ENCODE measurements around the gene SDK1.

SDK1 gene

GRCh38 chr7:4045450-4045849, 744.4 kb downstream of the SDK1 start:
- Mint-ChIP-seq H3K36me3 (no peaks in the 10 kb centered on the region), H3K4me3 (no peak overlapping the region), H3K4me1 (no peaks in the 10 kb centered on the region), H3K27ac (no peak overlapping the region), H3K9me3 (no peaks in the 10 kb centered on the region)
- ATAC-seq (no peak), DNase-seq (ENCODE audit: low spot score in 2 of 2) (peak in 1 of 2 donors; percentile 13)

DNA sequence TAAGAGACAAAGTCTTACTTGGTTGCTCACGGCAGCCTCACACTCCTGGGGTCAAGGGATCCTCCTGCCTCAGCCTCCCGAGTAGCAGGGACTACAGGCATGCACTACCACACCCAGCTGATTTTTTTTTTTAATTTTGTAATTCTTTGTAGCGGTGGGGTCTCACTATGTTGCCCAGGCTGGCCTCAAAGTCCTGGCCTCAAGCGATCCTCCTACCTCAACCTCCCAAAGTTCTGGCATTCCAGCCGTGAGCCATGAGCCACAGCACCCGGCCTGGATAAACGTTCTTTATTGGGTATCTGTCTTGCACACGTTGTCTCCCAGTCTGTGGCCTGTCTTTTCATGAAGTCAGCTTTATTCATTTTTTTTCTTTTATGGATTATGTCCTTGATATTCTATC, 744.9 kb downstream of the SDK1 start:
- Mint-ChIP-seq H3K4me3 (no peak overlapping the region), H3K36me3 (no peaks in the 10 kb centered on the region), H3K9me3 (no peaks in the 10 kb centered on the region), H3K4me1 (no peaks in the 10 kb centered on the region), H3K27ac (no peak overlapping the region)
- ATAC-seq (no peak), DNase-seq (ENCODE audit: low spot score in 2 of 2) (no peak)

DNA sequence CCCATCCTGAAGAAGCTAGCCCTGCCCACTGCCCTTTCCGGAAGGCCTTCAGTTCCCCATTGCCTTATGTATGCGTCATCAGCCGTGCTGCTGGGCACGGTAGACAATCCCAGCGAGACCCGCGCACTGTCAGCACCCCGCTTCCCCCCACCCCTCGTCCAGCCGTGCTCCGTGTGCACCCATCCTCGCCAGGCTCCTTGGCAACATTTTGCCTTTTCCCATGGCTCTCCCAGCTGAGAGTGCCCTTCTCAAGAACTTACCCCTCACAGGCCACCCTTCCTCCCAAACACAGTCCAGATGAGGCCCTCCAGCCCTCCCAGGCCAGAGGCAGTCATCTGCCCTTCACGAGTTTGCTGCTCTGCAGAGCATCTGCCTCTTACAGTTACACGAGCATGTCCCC, 747.3 kb downstream of the SDK1 start:
- H3K4me3 Mint-ChIP-seq = no peak overlapping the region
- ATAC-seq (no peak), DNase-seq (ENCODE audit: low spot score in 2 of 2) (peak in 1 of 2 donors; percentile 28)
- no peak overlapping the region for H3K27ac Mint-ChIP-seq
- peaks cover 4% of the 10 kb centered on the region for H3K9me3 Mint-ChIP-seq
- H3K4me1 Mint-ChIP-seq = no peaks in the 10 kb centered on the region
- no peaks in the 10 kb centered on the region for H3K36me3 Mint-ChIP-seq

- no peak overlapping the region for H3K4me3 Mint-ChIP-seq
- H3K4me1 Mint-ChIP-seq = no peaks in the 10 kb centered on the region
Measured at GRCh38 chr7:4049202-4049601, 748.1 kb downstream of the SDK1 start.

DNA sequence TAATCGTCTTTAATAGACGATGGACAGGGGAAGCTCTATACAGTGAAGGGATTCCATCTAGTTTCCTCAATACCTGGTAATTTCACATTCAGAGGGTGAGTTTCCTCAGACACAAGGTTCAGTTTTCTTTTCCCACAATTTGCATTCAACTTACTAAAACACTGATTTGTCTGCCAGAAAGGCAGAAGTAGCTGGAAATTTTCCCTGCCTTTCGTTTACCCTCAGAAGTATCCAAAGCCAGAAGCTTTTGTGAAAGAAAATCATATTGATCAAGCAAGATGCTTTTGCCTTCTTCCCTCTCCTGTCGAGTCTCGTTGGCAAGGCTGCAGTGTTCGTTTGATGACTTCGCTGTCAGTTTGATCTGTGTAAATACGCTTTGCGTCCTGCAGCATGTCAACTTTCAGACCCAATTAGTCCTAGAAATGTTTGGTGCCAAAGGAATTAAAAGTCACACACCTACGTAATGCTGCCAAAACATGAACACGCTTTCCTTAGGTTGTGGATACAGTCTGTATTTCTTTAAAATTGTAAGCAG, 749.1 kb downstream of the SDK1 start:
- H3K4me3 Mint-ChIP-seq = no peak overlapping the region
- H3K36me3 Mint-ChIP-seq = no peaks in the 10 kb centered on the region
- DNase-seq (ENCODE audit: low spot score in 2 of 2) = no peak

More at GRCh38 chr7:4049202-4049601, 748.1 kb downstream of the SDK1 start:
- Mint-ChIP-seq H3K36me3 (no peaks in the 10 kb centered on the region), H3K9me3 (peaks cover 5% of the 10 kb centered on the region), H3K27ac (no peak overlapping the region)
- ATAC-seq (no peak), DNase-seq (ENCODE audit: low spot score in 2 of 2) (no peak)

GRCh38 chr7:4051696-4052095, 750.6 kb downstream of the SDK1 start:
- Mint-ChIP-seq H3K27ac (no peak overlapping the region), H3K4me1 (no peaks in the 10 kb centered on the region), H3K9me3 (peaks cover 8% of the 10 kb centered on the region), H3K4me3 (no peak overlapping the region), H3K36me3 (no peaks in the 10 kb centered on the region)
- ATAC-seq = no peak
- peak in 1 of 2 donors; percentile 13 for DNase-seq (ENCODE audit: low spot score in 2 of 2)

More for the DNA sequence above, 749.1 kb downstream of the SDK1 start:
- Mint-ChIP-seq H3K27ac (no peak overlapping the region), H3K9me3 (peaks cover 5% of the 10 kb centered on the region), H3K4me1 (no peaks in the 10 kb centered on the region)
- no peak for ATAC-seq

DNA sequence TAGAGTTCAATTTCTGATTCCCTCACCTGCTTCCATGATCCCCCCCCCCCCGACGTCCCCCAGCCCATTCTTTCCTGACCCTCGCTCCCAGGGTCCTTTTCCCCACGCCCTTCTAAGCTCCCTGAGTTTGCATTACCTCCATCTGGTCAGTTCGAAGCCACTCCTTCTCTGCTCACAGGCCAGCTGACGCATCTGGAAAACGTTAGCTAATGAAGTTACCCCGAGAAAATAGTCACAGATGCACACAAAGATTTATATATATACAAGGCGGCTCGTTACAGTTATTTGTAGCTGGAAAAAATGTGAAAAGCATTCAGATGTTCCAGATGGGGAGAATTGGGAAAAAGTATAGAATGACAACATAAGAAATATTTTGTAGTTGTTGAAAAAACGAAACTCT, 751.1 kb downstream of the SDK1 start:
- Mint-ChIP-seq H3K27ac (no peak overlapping the region), H3K4me3 (no peak overlapping the region), H3K9me3 (peaks cover 8% of the 10 kb centered on the region), H3K4me1 (no peaks in the 10 kb centered on the region), H3K36me3 (no peaks in the 10 kb centered on the region)
- ATAC-seq = no peak
- DNase-seq (ENCODE audit: low spot score in 2 of 2) = no peak

DNA sequence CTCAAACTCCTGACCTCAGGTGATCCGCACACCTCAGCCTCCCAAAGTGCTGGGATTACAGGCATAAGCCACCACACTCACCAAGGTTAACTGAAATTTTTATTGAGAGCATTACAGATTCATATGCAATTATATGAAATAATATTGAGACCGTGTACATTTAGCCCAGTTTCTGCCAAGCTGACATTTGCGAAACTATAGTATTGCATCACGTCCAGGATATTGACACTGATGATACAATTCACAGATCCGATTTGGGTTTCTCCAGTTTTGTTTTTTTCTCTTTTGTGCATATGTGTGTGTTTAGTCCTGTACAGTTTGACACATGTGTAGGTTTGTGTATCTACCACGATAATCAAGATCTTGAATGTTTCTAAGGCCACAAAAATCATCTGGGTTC, 753.1 kb downstream of the SDK1 start:
- H3K36me3 Mint-ChIP-seq = no peaks in the 10 kb centered on the region
- H3K9me3 Mint-ChIP-seq = peaks cover 10% of the 10 kb centered on the region
- no peak overlapping the region for H3K4me3 Mint-ChIP-seq
- DNase-seq (ENCODE audit: low spot score in 2 of 2) = no peak
- no peak overlapping the region for H3K27ac Mint-ChIP-seq
- no peaks in the 10 kb centered on the region for H3K4me1 Mint-ChIP-seq
- ATAC-seq = no peak

DNA sequence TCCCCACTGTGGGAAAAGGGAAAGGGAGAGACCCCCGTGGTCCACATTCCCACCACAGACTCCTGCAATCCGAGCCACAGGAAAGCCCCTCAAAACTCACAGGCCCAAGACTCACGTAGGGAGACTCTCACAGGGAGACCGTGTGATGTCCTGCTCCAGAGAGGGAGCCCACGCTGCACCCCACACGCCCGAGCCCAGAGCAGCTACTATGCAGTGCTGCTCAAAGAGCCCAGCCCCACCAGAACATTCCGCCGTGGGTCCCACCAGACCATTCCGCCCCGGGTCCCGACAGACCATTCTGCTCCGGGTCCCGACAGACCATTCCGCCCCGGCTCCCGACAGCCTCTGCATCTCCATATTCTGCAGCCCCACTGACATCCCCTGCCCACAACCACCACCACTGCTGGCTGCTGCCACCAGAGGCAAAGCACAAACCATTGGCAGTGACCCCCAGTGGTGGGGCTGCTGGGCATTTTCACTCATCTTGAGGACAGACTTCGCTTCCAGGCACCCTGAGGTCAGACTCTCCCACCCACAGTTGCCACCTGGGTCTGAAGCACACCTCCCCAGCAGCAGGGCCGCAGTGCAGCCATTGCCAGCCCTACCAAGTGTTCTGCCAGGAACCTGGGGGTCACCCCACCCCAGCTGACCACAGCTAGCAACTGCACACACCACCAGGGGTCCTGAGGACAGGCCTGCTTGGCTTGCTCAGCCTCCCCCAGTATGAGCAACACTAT, 755.7 kb downstream of the SDK1 start:
- Mint-ChIP-seq H3K36me3 (no peaks in the 10 kb centered on the region), H3K9me3 (peaks cover 13% of the 10 kb centered on the region), H3K4me1 (no peaks in the 10 kb centered on the region), H3K27ac (no peak overlapping the region), H3K4me3 (no peak overlapping the region)
- no peak for DNase-seq (ENCODE audit: low spot score in 2 of 2)
- no peak for ATAC-seq

- H3K4me1 Mint-ChIP-seq = no peaks in the 10 kb centered on the region
- ATAC-seq = no peak
- peak in 1 of 2 donors; percentile 15 for DNase-seq (ENCODE audit: low spot score in 2 of 2)
- peaks cover 13% of the 10 kb centered on the region for H3K9me3 Mint-ChIP-seq
- no peak overlapping the region for H3K27ac Mint-ChIP-seq
- H3K4me3 Mint-ChIP-seq = no peak overlapping the region
- H3K36me3 Mint-ChIP-seq = no peaks in the 10 kb centered on the region
Measured at GRCh38 chr7:4057289-4057616, 756.2 kb downstream of the SDK1 start.

- H3K9me3 Mint-ChIP-seq = peaks cover 11% of the 10 kb centered on the region
- DNase-seq (ENCODE audit: low spot score in 2 of 2) (no peak), ATAC-seq (no peak)
- no peak overlapping the region for H3K4me3 Mint-ChIP-seq
- no peaks in the 10 kb centered on the region for H3K36me3 Mint-ChIP-seq
- H3K4me1 Mint-ChIP-seq = no peaks in the 10 kb centered on the region
- no peak overlapping the region for H3K27ac Mint-ChIP-seq
Measured at GRCh38 chr7:4058158-4058557, 757.1 kb downstream of the SDK1 start.

GRCh38 chr7:4065190-4065589, 764.1 kb downstream of the SDK1 start:
- H3K36me3 Mint-ChIP-seq = no peaks in the 10 kb centered on the region
- peaks cover 11% of the 10 kb centered on the region for H3K4me1 Mint-ChIP-seq
- peak in 1 of 2 donors; percentile 17 for DNase-seq (ENCODE audit: low spot score in 2 of 2)
- H3K27ac Mint-ChIP-seq = no peak overlapping the region
- H3K9me3 Mint-ChIP-seq = peaks cover under 1% of the 10 kb centered on the region
- peak overlapping the region; percentile 3 for H3K4me3 Mint-ChIP-seq
- ATAC-seq = no peak

GRCh38 chr7:4066206-4066605, 765.2 kb downstream of the SDK1 start:
- Mint-ChIP-seq H3K27ac (no peak overlapping the region), H3K4me3 (no peak overlapping the region), H3K36me3 (no peaks in the 10 kb centered on the region), H3K9me3 (no peaks in the 10 kb centered on the region), H3K4me1 (peaks cover 11% of the 10 kb centered on the region)
- peak in 1 of 2 donors; percentile 29 for DNase-seq (ENCODE audit: low spot score in 2 of 2)
- no peak for ATAC-seq

- Mint-ChIP-seq H3K27ac (no peak overlapping the region), H3K4me3 (no peak overlapping the region), H3K9me3 (no peaks in the 10 kb centered on the region), H3K4me1 (peaks cover 11% of the 10 kb centered on the region), H3K36me3 (no peaks in the 10 kb centered on the region)
- peak; percentile 23 for ATAC-seq
- peak in 1 of 2 donors; percentile 20 for DNase-seq (ENCODE audit: low spot score in 2 of 2)
Measured at GRCh38 chr7:4066626-4067475, 765.8 kb downstream of the SDK1 start.

DNA sequence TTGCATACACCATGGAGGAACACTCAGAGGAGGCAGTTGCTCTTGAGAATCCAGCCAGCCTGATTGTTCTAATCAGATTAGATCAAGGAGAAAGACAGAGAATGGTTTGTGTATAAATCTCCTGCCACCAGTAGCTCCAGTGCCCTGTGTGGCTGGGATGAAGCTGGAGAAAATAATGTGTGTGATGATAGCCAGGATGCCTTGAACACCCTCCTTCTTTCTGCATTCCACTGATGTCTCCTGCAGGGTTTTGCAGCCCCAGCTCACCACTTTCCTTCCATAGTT, 766.4 kb downstream of the SDK1 start:
- no peak for DNase-seq (ENCODE audit: low spot score in 2 of 2)
- H3K4me1 Mint-ChIP-seq = peaks cover 11% of the 10 kb centered on the region
- H3K36me3 Mint-ChIP-seq = no peaks in the 10 kb centered on the region
- no peak overlapping the region for H3K27ac Mint-ChIP-seq
- no peak for ATAC-seq
- H3K4me3 Mint-ChIP-seq = no peak overlapping the region
- no peaks in the 10 kb centered on the region for H3K9me3 Mint-ChIP-seq

- DNase-seq (ENCODE audit: low spot score in 2 of 2) = no peak
- no peak for ATAC-seq
- Mint-ChIP-seq H3K4me3 (no peak overlapping the region), H3K27ac (no peak overlapping the region), H3K4me1 (peaks cover 11% of the 10 kb centered on the region), H3K9me3 (no peaks in the 10 kb centered on the region), H3K36me3 (no peaks in the 10 kb centered on the region)
Measured at GRCh38 chr7:4067874-4068273, 766.8 kb downstream of the SDK1 start.

Data from stimulated activated effector memory CD8-positive, alpha-beta T cell treated with anti-CD3 and anti-CD28 coated beads, Interleukin-12 subunit alpha, Interleukin-12 subunit beta, amount 100 ng/mL, for 72 hours (primary cell).